SK-N-SH (cell line): Measurements from ENCODE around the gene TTC36. TPM values are rescaled to one million over a fixed set of nuclear protein-coding genes. Genes with fewer than 3 reads are reported as not detected.

Source experiments
- CTCF ChIA-PET: fragments of 300-600, 350-600 bp; formaldehyde crosslinking; extraction: SDS; loops from one replicate; lab custom pipeline; 2021; lab: Yijun Ruan, JAX
- POLR2A ChIA-PET: fragments of 350-600 bp; sonication (Branson Sonifier 250); formaldehyde crosslinking; extraction: SDS; loops from one replicate; lab custom pipeline; 2020; ENCODE audit warnings: antibody characterized with exemption, inconsistent platforms; lab: Yijun Ruan, JAX
- DNase-seq: peaks from one replicate; pipeline ENCODE4 v3.0.0; 2012
- H2AFZ ChIP-seq: fragments of 200-600 bp; sonication (generic); 2 replicates; pipeline ENCODE4 v1.8.1; 2016; ENCODE audit warnings: antibody characterized with exemption, mild to moderate bottlenecking, low read depth
- H3F3A ChIP-seq: fragments of 200-600 bp; sonication (generic); replicated peaks from 2 replicates; pipeline ENCODE3; 2016; ENCODE audit warnings: antibody characterized with exemption, mild to moderate bottlenecking; ENCODE audit not compliant: insufficient read depth
- H3K27ac ChIP-seq, 2 experiments: fragments of 200-500 bp in 1 of 2; fragments of 200-600 bp in 1 of 2; sonication (Bioruptor generic) in 1 of 2; sonication (generic), shearing (Covaris generic) in 1 of 2; 2 replicates each; pipeline versions ENCODE4 v1.5.1 to v1.6.1; 2014 to 2016; ENCODE audit warnings: low read depth in 2 of 2, inconsistent platforms in 1 of 2, low read length in 1 of 2, mild to moderate bottlenecking in 1 of 2, mixed read lengths in 1 of 2
- H3K27me3 ChIP-seq: fragments of 200-600 bp; sonication (generic), shearing (Covaris generic); 2 replicates; pipeline ENCODE4 v1.6.1; 2016; ENCODE audit warnings: mixed run types; ENCODE audit not compliant: insufficient read depth
- H3K36me3 ChIP-seq, 2 experiments: fragments of 200-500 bp in 1 of 2; fragments of 200-600 bp in 1 of 2; sonication (Bioruptor generic) in 1 of 2; sonication (generic) in 1 of 2; replicated peaks in 1 of 2; 2 replicates each; pipeline versions ENCODE3 to v1.5.1; 2014 to 2016; ENCODE audit warnings: low read length in 1 of 2, mild to moderate bottlenecking in 1 of 2; ENCODE audit not compliant: insufficient read depth in 2 of 2, control insufficient read depth in 1 of 2
- H3K4me1 ChIP-seq, 2 experiments: fragments of 200-500 bp in 1 of 2; fragments of 200-600 bp in 1 of 2; sonication (Bioruptor generic) in 1 of 2; sonication (generic), shearing (Covaris generic) in 1 of 2; 2 replicates each; pipeline versions ENCODE4 v1.5.1 to v1.6.1; 2014 to 2016; ENCODE audit warnings: low read depth in 1 of 2, low read length in 1 of 2, mixed run types in 1 of 2; ENCODE audit not compliant: insufficient read depth in 2 of 2, control insufficient read depth in 1 of 2
- H3K4me2 ChIP-seq: fragments of 200-600 bp; sonication (generic), shearing (Covaris generic); 2 replicates; pipeline ENCODE4 v1.6.1; 2017; ENCODE audit warnings: mixed run types
- H3K4me3 ChIP-seq, 2 experiments: fragments of 200-500 bp in 1 of 2; fragments of 200-600 bp in 1 of 2; sonication (Bioruptor generic) in 1 of 2; sonication (generic), shearing (Covaris generic) in 1 of 2; 2 replicates each; pipeline versions ENCODE4 v1.5.1 to v1.8.1; 2014 to 2016; ENCODE audit warnings: low read depth in 2 of 2, inconsistent platforms in 1 of 2, low read length in 1 of 2, mild to moderate bottlenecking in 1 of 2, mixed read lengths in 1 of 2, moderate library complexity in 1 of 2
- H3K79me2 ChIP-seq: fragments of 200-600 bp; sonication (generic); 2 replicates; pipeline ENCODE4 v1.8.1; 2017; ENCODE audit warnings: mild to moderate bottlenecking; ENCODE audit not compliant: insufficient read depth
- H3K9ac ChIP-seq: fragments of 200-600 bp; sonication (generic); 2 replicates; pipeline ENCODE4 v1.6.1; 2017; ENCODE audit warnings: mixed run types
- H3K9me2 ChIP-seq: fragments of 200-600 bp; sonication (generic); 2 replicates; pipeline ENCODE4 v1.6.1; 2017; ENCODE audit warnings: mixed run types
- H3K9me3 ChIP-seq: fragments of 200-600 bp; sonication (generic); 2 replicates; pipeline ENCODE4 v1.6.1; 2017; ENCODE audit warnings: mixed run types, mild to moderate bottlenecking, moderate library complexity
- H4K20me1 ChIP-seq: fragments of 200-600 bp; sonication (generic); 2 replicates; pipeline ENCODE4 v1.6.1; 2017; ENCODE audit warnings: mild to moderate bottlenecking, mixed run types; ENCODE audit not compliant: insufficient read depth
- ELF1 ChIP-seq: IDR thresholded peaks from 2 replicates; pipeline ENCODE4 v1.4.0; 2012
- EZH2phosphoT487 ChIP-seq: fragments of 200-600 bp; sonication (generic); IDR thresholded peaks from 2 replicates; pipeline ENCODE4 v1.6.1; 2017; ENCODE audit warnings: low read depth, mixed run types, mild to moderate bottlenecking, antibody characterized with exemption, moderate library complexity, borderline replicate concordance
- FOSL2 ChIP-seq: IDR thresholded peaks from 2 replicates; pipeline ENCODE4 v1.4.0; 2012; ENCODE audit warnings: low read depth, mild to moderate bottlenecking, moderate library complexity, borderline replicate concordance
- FOXJ3 ChIP-seq: sonication (generic); formaldehyde crosslinking; IDR thresholded peaks from 2 replicates; pipeline ENCODE4 v1.5.1; 2020; ENCODE audit warnings: mild to moderate bottlenecking, missing genetic modification reagents
- FOXM1 ChIP-seq: IDR thresholded peaks from 2 replicates; pipeline ENCODE4 v1.4.0; 2012; ENCODE audit warnings: low read depth, mild to moderate bottlenecking
- GABPA ChIP-seq: IDR thresholded peaks from 2 replicates; pipeline ENCODE4 v1.4.0; 2012; ENCODE audit warnings: low read depth, mild to moderate bottlenecking
- GATA2 ChIP-seq: sonication (generic); formaldehyde crosslinking; IDR thresholded peaks from 2 replicates; pipeline ENCODE4 v1.5.0; 2020; ENCODE audit warnings: mild to moderate bottlenecking, missing genetic modification reagents
- MEF2A ChIP-seq: IDR thresholded peaks from 2 replicates; pipeline ENCODE4 v1.4.0; 2012; ENCODE audit warnings: low read depth, borderline replicate concordance
- MXI1 ChIP-seq: IDR thresholded peaks from 2 replicates; pipeline ENCODE4 v1.6.1; 2012; ENCODE audit warnings: mild to moderate bottlenecking, low read depth, low read length, improper control_type of control experiment
- NFIC ChIP-seq: IDR thresholded peaks from 2 replicates; pipeline ENCODE4 v1.4.0; 2012; ENCODE audit warnings: borderline replicate concordance
- POLR2AphosphoS5 ChIP-seq: IDR thresholded peaks from 2 replicates; pipeline ENCODE4 v1.6.1; 2012; ENCODE audit warnings: low read depth, low read length
- RCOR1 ChIP-seq: fragments of 150-350 bp; IDR thresholded peaks from 2 replicates; pipeline ENCODE4 v1.6.1; 2017; ENCODE audit warnings: antibody characterized with exemption, low read length
- RXRA ChIP-seq: IDR thresholded peaks from 2 replicates; pipeline ENCODE4 v1.4.0; 2012; ENCODE audit warnings: low read depth, mild to moderate bottlenecking, borderline replicate concordance
- TAF1 ChIP-seq: IDR thresholded peaks from 2 replicates; pipeline ENCODE4 v1.6.1; 2012; ENCODE audit warnings: low read depth, mild to moderate bottlenecking, low read length, moderate library complexity, borderline replicate concordance
- YY1 ChIP-seq: IDR thresholded peaks from 2 replicates; pipeline ENCODE4 v1.4.0; 2012; ENCODE audit warnings: low read depth, mild to moderate bottlenecking
- ZBTB33 ChIP-seq: IDR thresholded peaks from 2 replicates; pipeline ENCODE4 v1.4.0; 2012; ENCODE audit warnings: low read depth, borderline replicate concordance
- WGBS: methylation state at CpG from one replicate; pipeline ENCODE4 v1.1.6; 2017; ENCODE audit warnings: low lambda C conversion rate; 5-methylcytosine and 5-hydroxymethylcytosine counted together
- polyA plus RNA-seq, 3 experiments: library from polyadenylated mRNA; depleted of rRNA; stranded (reverse); fragments of >200 nt; gene quantifications; 2 replicates each; pipeline ENCODE4 v1.2.3, GENCODE V29; 2012

Gene TTC36
- polyA plus RNA-seq, 1 of the 3 experiments (the other 2 are of a cell fraction) = 0.18 TPM

- no peaks in the 10 kb centered on the region; a peak in 1 of 4 replicates for H3K4me1 ChIP-seq
- TF ChIP-seq FOXM1 (no peak), MXI1 (no peak), GABPA (no peak), ZBTB33 (no peak), FOXJ3 (CRISPR knock-in tag) (no peak), POLR2AphosphoS5 (no peak), TAF1 (no peak), FOSL2 (no peak), YY1 (no peak), RCOR1 (no peak), EZH2phosphoT487 (no peak), MEF2A (no peak), ELF1 (no peak), GATA2 (CRISPR knock-in tag) (no peak)
- TF ChIP-seq, all 33 proteins: peak for 0
- Histone ChIP-seq H3F3A (peaks cover 19% of the 10 kb centered on the region), H4K20me1 (no peaks in the 10 kb centered on the region), H3K9me2 (no peaks in the 10 kb centered on the region), H3K4me2 (no peak overlapping the region), H3K27ac (no peak overlapping the region), H3K9me3 (no peaks in the 10 kb centered on the region), H3K27me3 (no peaks in the 10 kb centered on the region), H3K4me3 (no peak overlapping the region), H3K79me2 (no peaks in the 10 kb centered on the region), H3K9ac (no peak overlapping the region), H3K36me3 (peaks cover 0 to 11% of the 10 kb centered on the region in 2 experiments), H2AFZ (no peak overlapping the region)
- ChIA-PET POLR2A (no interaction called here), CTCF (interaction anchor here (0.7 kb wide), 1 partner anchor 152 kb away, joined by 3 read pairs; no protein-coding TSS in a partner anchor)
- no peak for DNase-seq
- WGBS = 80% methylated on average over 6 of the region's 6 CpGs
These were observed 10.2 kb downstream of the TTC36 start for GRCh38 chr11:118537409-118537980.

GRCh38 chr11:118544010-118544646 is 16.9 kb downstream of the TTC36 start:
- no peaks in the 10 kb centered on the region for H3K79me2 ChIP-seq
- H2AFZ ChIP-seq = no peak overlapping the region
- H3K9ac ChIP-seq = no peak overlapping the region
- peaks cover 4 to 5% of the 10 kb centered on the region in 2 experiments for H3K36me3 ChIP-seq
- TF ChIP-seq FOXM1 (no peak), RXRA (no peak), POLR2AphosphoS5 (no peak), NFIC (no peak)
- no peaks in the 10 kb centered on the region for H3K27me3 ChIP-seq
- no peak overlapping the region for H3K27ac ChIP-seq
- peaks cover 8% of the 10 kb centered on the region for H3F3A ChIP-seq
- no peak for DNase-seq
- no peaks in the 10 kb centered on the region for H4K20me1 ChIP-seq
- ChIA-PET CTCF (interaction anchor here (1.1 kb wide), 1 partner anchor 10 kb away, joined by 3 read pairs; no protein-coding TSS in a partner anchor), POLR2A (interaction anchor here (1.4 kb wide), 1 partner anchor 108 kb away, joined by 4 read pairs; the partner anchor contains the start of gene KMT2A)
- no peaks in the 10 kb centered on the region for H3K4me1 ChIP-seq
- no peaks in the 10 kb centered on the region for H3K9me2 ChIP-seq
- H3K9me3 ChIP-seq = no peaks in the 10 kb centered on the region
- no peak overlapping the region for H3K4me2 ChIP-seq
- no peak overlapping the region for H3K4me3 ChIP-seq
- WGBS = 91% methylated on average over 8 of the region's 8 CpGs
